Ovary (tissue), 9 donors: ENCODE measurements around the gene TMEM252. TPM values are rescaled to one million over a fixed set of nuclear protein-coding genes. Genes with fewer than 3 reads are reported as not detected.

ENCODE experiments used
- DNase-seq, 5 donors: peaks; one replicate each; pipeline ENCODE4 v3.0.0-alpha.2; 2019 to 2020
- H3K27ac ChIP-seq, 2 donors: fragments of 200-600 bp; one replicate each; pipeline versions ENCODE4 v1.5.1 to v1.8.0; 2019 to 2022
- H3K27me3 ChIP-seq: fragments of 200-600 bp; one replicate; pipeline ENCODE4 v1.8.0; 2022
- H3K36me3 ChIP-seq: fragments of 200-600 bp; sonication (generic); one replicate; pipeline ENCODE4 v1.5.1; 2019
- H3K4me1 ChIP-seq: one replicate; pipeline ENCODE4 v1.8.1; 2013; ENCODE audit warnings: mild to moderate bottlenecking, moderate library complexity; ENCODE audit not compliant: insufficient read depth
- H3K4me3 ChIP-seq: fragments of 200-600 bp; sonication (generic); one replicate; pipeline ENCODE4 v1.5.1; 2017
- H3K9me3 ChIP-seq, 2 donors: fragments of 200-600 bp in 1 of 2; sonication (generic) in 1 of 2; one replicate each; pipeline versions ENCODE4 v1.5.1 to v1.8.1; 2013 to 2019; ENCODE audit warnings: mild to moderate bottlenecking in 1 of 2, moderate library complexity in 1 of 2
- CTCF ChIP-seq, 3 donors: fragments of 450-650 bp in 2 of 3; fragments of 200-600 bp in 1 of 3; IDR thresholded peaks; one replicate each; pipeline versions ENCODE4 v1.5.1 to v1.8.0; 2016 to 2022; ENCODE audit warnings: antibody characterized with exemption in 3 of 3, mild to moderate bottlenecking in 1 of 3
- EP300 ChIP-seq: sonication (generic); formaldehyde crosslinking; IDR thresholded peaks from one replicate; pipeline ENCODE4 v1.6.1; 2017; ENCODE audit warnings: antibody characterized with exemption
- POLR2A ChIP-seq: fragments of 450-650 bp; IDR thresholded peaks from one replicate; pipeline ENCODE4 v1.6.1; 2017; ENCODE audit warnings: antibody characterized with exemption, mild to moderate bottlenecking, moderate library complexity
- WGBS, 3 donors: extraction: QIAGEN DNeasy Blood & Tissue Kit in 1 of 3; methylation state at CpG; one replicate each; pipeline versions ENCODE4 v1.1.5 to v1.1.7; 2013 to 2017; 5-methylcytosine and 5-hydroxymethylcytosine counted together
- intact Hi-C, 4 donors: fragments of 100-400 bp; cut with DNase I; formaldehyde crosslinking; loops; one replicate each; pipeline versions ENCODE4 v1.11.0 to v1.15.1; 2022 to 2023
- polyA plus RNA-seq, 2 donors: library from polyadenylated mRNA; stranded (reverse); fragments of 200-250 nt in 1 of 2; fragments of 350-450 nt in 1 of 2; fragmentation: Illumina TruSeq in 1 of 2; extraction: RNeasy Lipid Tissue Mini Kit (QIAGEN cat#74804) in 1 of 2; gene quantifications; one replicate each; pipeline ENCODE4 v1.2.3, GENCODE V29; 2013 to 2014
- total RNA-seq, 7 donors: library from RNA; depleted of rRNA in 2 of 7; stranded (reverse); fragments of >200 nt in 2 of 7; fragmentation: NEBNext Ultra II Directional in 3 of 7; extraction: Animal tissue kit (Norgen Biotek cat#: 25700) in 3 of 7; gene quantifications; one replicate each; pipeline versions ENCODE4 v1.1.0 to v1.2.4, GENCODE V29; 2016 to 2023
- donor health status: DM: no; HTN: no; CAD: no; lungs with moderate emphysema.
- donor health status: DM: no; HTN: no; CAD: no.
- donor health status: Bipolar disorder and iron deficiency.
- donor health status: DM: yes; HTN: yes; CAD: no.
- donor health status: DM: no; HTN: no; CAD: no.
- donor health status: DM: yes; HTN: yes; CAD: no.

The TMEM252 gene
- total and polyA plus RNA-seq, 9 donors: 0.24 TPM; not detected in 8

GRCh38 chr9:68577774-68578591 is 37.3 kb upstream of the TMEM252 start:
- H3K4me1 ChIP-seq: no peaks in the 10 kb centered on the region
- WGBS, 3 donors: 67 to 80% (median 79%) methylated on average over 7 of the region's 7 CpGs
- TF ChIP-seq CTCF (IDR thresholded peaks at IDR 0.05) (no peak), POLR2A (no peak), EP300 (no peak)
- H3K27ac ChIP-seq: no peak overlapping the region
- no peak overlapping the region for H3K4me3 ChIP-seq
- no peaks in the 10 kb centered on the region for H3K27me3 ChIP-seq
- no peak for DNase-seq
- intact Hi-C loops: no loop called here
- H3K9me3 ChIP-seq: no peaks in the 10 kb centered on the region
- no peaks in the 10 kb centered on the region for H3K36me3 ChIP-seq

- no peaks in the 10 kb centered on the region for H3K27me3 ChIP-seq
- no peak overlapping the region for H3K4me3 ChIP-seq
- DNase-seq: no peak
- no peak overlapping the region for H3K27ac ChIP-seq
- H3K36me3 ChIP-seq: no peaks in the 10 kb centered on the region
- H3K4me1 ChIP-seq: no peaks in the 10 kb centered on the region
- WGBS, 3 donors: 69 to 72% (median 71%) methylated on average over 5 of the region's 5 CpGs
- no peak for TF ChIP-seq EP300
- TF ChIP-seq CTCF (IDR thresholded peaks at IDR 0.05): no peak
- no peak for TF ChIP-seq POLR2A
- H3K9me3 ChIP-seq: no peaks in the 10 kb centered on the region
- intact Hi-C loops: no loop called here
Measured at GRCh38 chr9:68575817-68576216, 35.1 kb upstream of the TMEM252 start.

- TF ChIP-seq POLR2A (no peak), CTCF (IDR thresholded peaks at IDR 0.05) (no peak), EP300 (no peak)
- Histone ChIP-seq H3K4me1 (no peaks in the 10 kb centered on the region), H3K36me3 (no peaks in the 10 kb centered on the region), H3K9me3 (no peaks in the 10 kb centered on the region), H3K27me3 (no peaks in the 10 kb centered on the region), H3K27ac (no peak overlapping the region), H3K4me3 (no peak overlapping the region)
- WGBS, 3 donors: 22 to 36% (median 23%) methylated on average over 3 of the region's 3 CpGs
- DNase-seq: no peak
- intact Hi-C loops: no loop called here
Measured at GRCh38 chr9:68574150-68574549, 33.5 kb upstream of the TMEM252 start.

- intact Hi-C loops: no loop called here
- no peak for DNase-seq
- TF ChIP-seq CTCF (IDR thresholded peaks at IDR 0.05): no peak
- no peak for TF ChIP-seq POLR2A
- TF ChIP-seq EP300: no peak
- H3K27ac ChIP-seq: no peak overlapping the region
- H3K27me3 ChIP-seq: no peaks in the 10 kb centered on the region
- no peaks in the 10 kb centered on the region for H3K9me3 ChIP-seq
- WGBS, 3 donors: 37 to 47% (median 42%) methylated on average over 3 of the region's 3 CpGs
- no peak overlapping the region for H3K4me3 ChIP-seq
- no peaks in the 10 kb centered on the region for H3K36me3 ChIP-seq
- H3K4me1 ChIP-seq: no peaks in the 10 kb centered on the region
Measured at GRCh38 chr9:68567565-68567964, 26.9 kb upstream of the TMEM252 start.
